ENCODE data around the gene LCN15.
"Not testable (repeated sequence)": the region's sequence is repeated elsewhere in the genome, so short reads cannot be mapped to it uniquely, and the experiment has no call there.

The LCN15 gene

DNA sequence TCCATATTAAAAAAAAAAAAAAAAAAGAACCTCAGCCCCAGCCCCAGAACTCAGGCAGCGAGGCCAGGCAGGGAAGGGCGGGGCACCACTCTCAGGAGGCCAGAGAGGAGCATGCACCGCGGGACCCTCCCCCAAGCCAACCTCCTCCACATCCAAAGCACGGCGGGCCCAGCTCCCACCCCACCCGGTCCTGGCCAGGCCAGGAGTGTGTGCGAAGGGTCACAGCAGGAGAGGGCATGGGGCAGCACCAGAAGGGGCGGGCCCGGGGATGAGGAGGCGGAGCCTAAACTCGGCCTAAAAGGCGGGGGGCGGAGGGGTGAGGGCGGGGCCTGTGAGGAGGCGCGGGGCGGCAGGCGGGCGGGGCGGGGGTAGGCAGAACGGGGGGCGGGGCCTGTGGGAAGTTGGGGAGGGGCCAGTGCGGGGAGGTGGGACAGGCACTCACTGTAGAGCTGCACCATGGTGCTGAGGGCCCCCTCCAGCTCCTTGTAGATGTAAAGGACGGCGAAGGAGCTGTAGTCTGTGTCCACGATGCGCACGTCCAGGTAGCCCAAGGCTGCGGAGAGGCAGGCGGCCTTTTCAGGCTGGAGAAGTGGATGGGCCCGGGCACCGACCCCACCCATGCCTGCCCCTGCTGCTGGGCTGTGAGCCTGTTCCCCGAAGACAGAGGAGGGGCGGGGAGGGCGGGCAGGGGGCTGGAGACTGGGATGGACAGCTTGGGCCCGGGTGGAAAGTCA lies 1.2 kb downstream of the LCN15 start:
- in situ Hi-C loops (cut with HindIII; ENCODE audit: low sequenced_read_pairs) = no loop called here
- no peak for TF ChIP-seq CTCF (IDR thresholded peaks at IDR 0.05; ENCODE audit: low read depth, low read length, missing control alignments)
- no peak for DNase-seq (ENCODE audit: low read depth)
- H3K4me3 ChIP-seq (ENCODE audit: low read depth, low read length) = no peak overlapping the region

DNA sequence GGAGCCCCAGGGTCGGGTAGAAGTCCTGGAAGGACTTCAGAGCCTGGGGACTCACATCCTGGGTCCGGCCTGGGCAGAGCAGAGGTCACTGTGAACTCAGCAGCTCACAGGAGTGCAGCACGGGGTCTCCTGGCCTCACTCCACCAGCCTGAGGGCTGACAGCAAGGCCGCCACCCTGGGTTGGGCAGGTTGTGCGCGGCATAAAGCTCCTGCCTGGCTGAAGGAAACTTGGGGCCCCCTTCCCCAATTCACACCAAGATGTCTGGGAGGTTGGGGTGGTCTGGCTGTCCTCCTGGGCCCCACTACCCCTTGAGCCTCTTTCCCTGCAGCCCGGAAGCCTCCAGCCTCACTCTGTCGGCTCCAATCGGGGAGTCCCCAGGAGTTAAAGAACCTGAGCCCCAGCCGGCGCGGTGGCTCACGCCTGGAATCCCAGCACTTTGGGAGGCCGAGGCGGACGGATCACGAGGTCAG lies 2.1 kb downstream of the LCN15 start:
- in situ Hi-C loops (cut with HindIII; ENCODE audit: low sequenced_read_pairs) = no loop called here
- no peak for DNase-seq (ENCODE audit: low read depth)
- H3K4me3 ChIP-seq (ENCODE audit: low read depth, low read length) = no peak overlapping the region
- TF ChIP-seq CTCF (IDR thresholded peaks at IDR 0.05; ENCODE audit: low read depth, low read length, missing control alignments) = no peak

DNA sequence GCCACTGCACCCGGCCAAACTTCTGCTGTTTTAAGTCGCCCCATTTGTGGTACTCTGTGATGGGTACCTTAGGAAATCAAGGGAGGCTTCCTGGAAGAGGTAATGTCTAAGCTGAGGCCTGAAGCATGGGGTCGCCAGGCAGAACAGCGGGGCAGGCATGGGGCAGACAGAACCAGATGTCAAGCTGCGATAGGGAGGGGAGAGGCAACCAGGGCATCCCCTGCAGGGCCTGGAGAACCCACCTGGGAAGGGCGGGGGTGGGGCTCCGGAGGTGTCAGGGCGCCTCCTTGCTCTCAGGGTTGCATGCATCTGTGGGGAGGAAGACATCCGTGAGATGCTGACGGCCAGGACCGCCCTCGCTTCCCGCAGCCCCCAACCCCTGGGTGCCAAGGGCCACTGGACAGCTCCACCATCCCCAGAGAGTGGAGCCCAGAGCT lies 2.8 kb downstream of the LCN15 start:
- no peak for TF ChIP-seq CTCF (IDR thresholded peaks at IDR 0.05; ENCODE audit: low read depth, low read length, missing control alignments)
- no peak overlapping the region for H3K4me3 ChIP-seq (ENCODE audit: low read depth, low read length)
- no peak for DNase-seq (ENCODE audit: low read depth)
- in situ Hi-C loops (cut with HindIII; ENCODE audit: low sequenced_read_pairs) = no loop called here

GRCh38 chr9:136760834-136761544 lies 3.3 kb downstream of the LCN15 start:
- TF ChIP-seq CTCF (IDR thresholded peaks at IDR 0.05; ENCODE audit: low read depth, low read length, missing control alignments) = peak; percentile 88
- in situ Hi-C loops (cut with HindIII; ENCODE audit: low sequenced_read_pairs) = not testable (repeated sequence)
- DNase-seq (ENCODE audit: low read depth) = peak; percentile 11

GRCh38 chr9:136760424-136760823 lies 3.9 kb downstream of the LCN15 start:
- H3K4me3 ChIP-seq (ENCODE audit: low read depth, low read length) = no peak overlapping the region
- in situ Hi-C loops (cut with HindIII; ENCODE audit: low sequenced_read_pairs) = no loop called here
- TF ChIP-seq CTCF (IDR thresholded peaks at IDR 0.05; ENCODE audit: low read depth, low read length, missing control alignments) = no peak

More at GRCh38 chr9:136760834-136761544, 3.3 kb downstream of the LCN15 start:
- H3K4me3 ChIP-seq (ENCODE audit: low read depth, low read length) = not testable (repeated sequence)

DNA sequence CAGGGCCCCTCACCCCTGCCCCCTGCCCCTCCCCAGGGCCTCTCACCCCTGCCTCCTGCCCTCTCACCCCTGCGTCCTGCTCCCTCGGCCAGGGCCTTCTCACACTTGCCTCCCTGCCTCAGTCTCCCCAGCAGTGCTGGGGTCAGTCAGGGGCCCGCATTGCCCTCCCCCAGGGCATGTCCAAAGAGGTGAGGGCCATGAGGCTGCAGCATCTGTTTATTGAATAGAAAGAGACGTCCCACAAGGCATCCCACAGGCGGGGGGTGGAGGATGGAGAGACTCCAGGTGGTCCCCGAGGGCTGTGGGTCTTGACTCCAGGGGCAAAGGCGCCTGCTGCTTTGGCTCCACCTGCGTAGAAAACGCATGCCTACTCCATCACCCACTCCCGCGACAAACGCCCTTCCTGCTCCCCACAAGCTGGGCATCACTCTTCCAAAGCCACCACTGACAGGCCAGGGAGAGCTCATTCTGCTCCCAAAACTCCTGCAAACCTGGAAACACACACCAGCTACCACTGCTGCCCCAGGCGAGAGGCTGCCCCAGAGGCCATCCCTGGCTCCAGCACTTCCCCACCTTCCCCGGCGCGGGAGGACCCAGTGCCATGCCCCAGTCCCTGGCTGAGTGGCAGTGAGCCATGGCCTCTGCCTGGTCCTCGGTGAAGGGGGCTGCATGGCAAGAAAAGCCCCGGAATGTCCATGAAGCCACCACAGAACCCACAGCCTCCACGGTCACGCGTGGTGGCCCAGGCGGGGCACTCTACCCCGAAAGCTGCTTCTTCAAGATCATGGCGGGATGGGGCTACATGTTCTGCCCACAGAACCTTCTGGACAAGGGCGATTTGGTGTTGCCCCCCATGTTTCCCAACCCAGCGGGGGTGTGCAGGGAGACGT lies 4.6 kb downstream of the LCN15 start:
- TF ChIP-seq CTCF (IDR thresholded peaks at IDR 0.05; ENCODE audit: low read depth, low read length, missing control alignments) = no peak
- in situ Hi-C loops (cut with HindIII; ENCODE audit: low sequenced_read_pairs) = no loop called here
- no peak overlapping the region for H3K4me3 ChIP-seq (ENCODE audit: low read depth, low read length)
- no peak for DNase-seq (ENCODE audit: low read depth)

More at GRCh38 chr9:136760424-136760823, 3.9 kb downstream of the LCN15 start:
- DNase-seq (ENCODE audit: low read depth) = no peak

Measured in astrocyte of the cerebellum (primary cell).